ENCODE measurements around the gene KRTAP12-2. TPM values are rescaled to one million over a fixed set of nuclear protein-coding genes. Genes with fewer than 3 reads are reported as not detected.
"Not testable (repeated sequence)": the region's sequence is repeated elsewhere in the genome, so short reads cannot be mapped to it uniquely, and the experiment has no call there.

Gene KRTAP12-2
- polyA plus RNA-seq, 4 donors = not detected

DNA sequence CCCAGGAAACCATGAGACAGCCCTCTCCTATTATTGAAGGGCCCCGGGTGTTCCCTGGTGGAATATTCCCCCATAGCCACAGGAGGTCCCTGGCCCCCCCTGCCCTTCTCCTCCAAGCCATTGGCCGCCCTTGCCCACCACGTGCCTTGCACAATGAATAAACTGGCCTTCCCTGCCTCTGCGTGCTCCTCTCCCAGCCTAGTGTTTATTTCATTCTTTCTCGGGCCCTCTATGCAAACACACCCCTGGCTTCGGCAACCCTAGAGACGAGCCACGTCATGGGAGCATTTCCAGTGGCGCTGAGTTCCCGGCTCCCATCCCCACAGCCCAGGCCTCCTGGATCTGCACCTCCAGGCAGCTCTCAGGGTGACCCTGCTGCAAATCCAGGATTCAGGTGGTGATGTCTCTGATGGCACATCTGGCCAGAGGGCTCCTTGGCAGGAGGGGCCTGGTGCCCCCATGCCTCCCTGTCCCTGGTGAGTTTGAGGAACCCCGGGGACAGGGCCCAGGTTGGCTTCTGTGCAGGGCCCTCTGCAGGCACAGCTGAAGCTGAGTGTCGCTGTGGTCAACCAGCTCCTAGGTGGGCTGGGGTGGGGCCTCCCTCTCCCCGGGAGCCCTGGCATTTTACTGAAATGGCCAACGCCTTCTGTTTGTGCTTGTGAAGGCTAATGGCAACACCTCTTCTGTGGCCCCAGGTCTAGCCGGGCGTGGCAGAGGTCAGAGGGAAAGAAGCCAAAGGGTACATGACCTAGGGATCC lies 36.4 kb upstream of the KRTAP12-2 start:
- DNase-seq (ENCODE audit: low read depth in 4 of 4, low spot score in 2 of 4) = no peak

GRCh38 chr21:44702111-44702972 lies 35.6 kb upstream of the KRTAP12-2 start:
- no peak for DNase-seq (ENCODE audit: low read depth in 4 of 4, low spot score in 2 of 4)

- DNase-seq (ENCODE audit: low read depth in 4 of 4, low spot score in 2 of 4) = no peak
Observed at GRCh38 chr21:44701541-44701940, 34.8 kb upstream of the KRTAP12-2 start.

GRCh38 chr21:44701023-44701400 lies 34.3 kb upstream of the KRTAP12-2 start:
- DNase-seq (ENCODE audit: low read depth in 4 of 4, low spot score in 2 of 4) = no peak

GRCh38 chr21:44700101-44701022 lies 33.6 kb upstream of the KRTAP12-2 start:
- DNase-seq (ENCODE audit: low read depth in 4 of 4, low spot score in 2 of 4) = no peak

DNA sequence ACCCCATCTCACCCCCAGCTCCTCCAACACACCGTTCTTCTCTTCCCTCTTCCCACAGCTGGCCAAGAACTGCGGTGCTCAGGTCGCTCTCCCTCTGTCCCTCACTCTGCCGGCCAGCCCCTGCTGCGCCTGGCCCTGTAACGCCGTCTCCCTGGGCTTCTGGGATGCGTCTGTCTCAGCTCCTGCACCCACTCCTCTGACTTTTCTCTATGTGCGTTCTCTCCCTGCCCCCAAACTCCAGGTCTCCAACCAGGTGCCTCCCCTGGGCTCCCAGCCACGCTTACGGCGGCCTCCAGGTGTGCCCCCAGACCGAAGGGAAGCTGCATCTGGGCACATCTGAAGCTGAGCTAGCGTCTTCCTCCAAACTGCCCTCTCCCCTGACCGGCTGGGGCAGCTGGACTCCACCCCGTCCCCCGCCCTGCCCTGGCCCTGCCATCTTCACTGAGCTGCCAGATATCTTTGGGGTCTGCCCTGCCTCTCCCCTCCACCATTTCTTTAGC lies 32.8 kb upstream of the KRTAP12-2 start:
- no peak for DNase-seq (ENCODE audit: low read depth in 4 of 4, low spot score in 2 of 4)

DNA sequence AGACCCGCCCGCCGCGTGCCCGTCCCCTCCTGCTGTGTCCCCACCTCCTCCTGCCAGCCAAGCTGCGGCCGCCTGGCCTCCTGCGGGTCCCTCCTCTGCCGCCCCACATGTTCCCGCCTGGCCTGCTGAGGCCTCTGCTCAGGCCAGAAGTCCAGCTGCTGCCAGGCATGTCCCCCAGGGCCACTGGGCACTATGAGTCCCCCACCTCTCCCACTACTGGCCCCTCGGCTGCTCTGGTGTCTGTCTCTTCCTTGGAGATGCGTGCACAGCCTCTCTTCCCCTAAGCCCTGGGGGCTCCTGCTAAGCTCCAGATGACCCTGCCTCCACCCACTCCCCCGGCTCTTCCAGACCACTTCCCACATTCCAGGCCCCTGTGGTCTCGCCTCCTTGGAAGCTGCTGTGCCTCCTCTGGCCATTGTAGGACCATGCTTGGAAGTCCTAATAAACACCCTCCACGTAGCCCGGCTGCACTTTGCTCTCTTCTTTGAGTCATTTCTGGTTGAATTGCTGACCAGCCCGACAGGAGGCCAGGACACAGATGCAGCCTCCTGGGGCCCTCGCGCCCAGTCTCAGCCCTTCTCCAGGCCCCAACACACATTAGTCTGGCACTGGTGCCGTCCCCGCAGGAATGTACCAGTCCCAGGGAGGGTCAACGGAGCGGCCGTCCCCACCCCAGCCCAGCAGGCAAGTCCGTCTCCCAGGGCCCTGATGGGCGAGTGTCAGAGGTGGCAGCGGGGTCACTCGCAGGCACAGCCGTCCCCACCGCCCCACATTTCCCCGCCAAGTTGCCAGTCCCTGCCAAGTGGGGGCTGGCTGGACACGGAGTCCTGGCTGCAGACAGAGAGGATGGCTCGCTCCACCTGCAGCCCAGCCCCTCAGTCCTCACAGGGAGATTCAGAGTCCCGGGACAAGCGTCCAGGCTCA lies 31.3 kb upstream of the KRTAP12-2 start:
- no peak for DNase-seq (ENCODE audit: low read depth in 4 of 4, low spot score in 2 of 4)

- not testable (repeated sequence) for DNase-seq (ENCODE audit: low read depth in 4 of 4, low spot score in 2 of 4)
Observed at GRCh38 chr21:44697172-44697810, 30.6 kb upstream of the KRTAP12-2 start, which contains the start of gene KRTAP10-12. KRTAP10-12 (plus strand) TSS chr21:44697172; CDS start chr21:44697202, 30 bp downstream.

- no peak for DNase-seq (ENCODE audit: low read depth in 4 of 4, low spot score in 2 of 4)
Observed at GRCh38 chr21:44696572-44696971, 29.8 kb upstream of the KRTAP12-2 start.

DNA sequence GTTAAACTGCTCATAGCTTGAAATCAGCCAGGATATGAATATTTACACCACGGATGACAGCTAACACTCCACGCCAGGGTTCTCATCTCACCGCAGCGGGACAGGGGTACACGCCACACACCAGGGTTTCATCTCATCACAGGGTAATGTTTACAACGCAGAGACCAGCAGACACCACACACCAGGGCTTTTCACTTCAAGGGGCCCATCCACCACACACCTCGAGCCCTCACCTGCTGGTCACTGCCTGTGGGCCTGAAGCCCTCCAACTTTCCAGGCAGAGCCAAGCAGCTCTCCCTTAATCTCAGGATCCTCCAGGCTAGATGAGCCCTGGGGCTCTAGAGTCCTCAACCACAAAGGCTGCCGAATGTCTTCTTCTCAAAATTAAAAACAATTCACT lies 28.9 kb upstream of the KRTAP12-2 start:
- DNase-seq (ENCODE audit: low read depth in 4 of 4, low spot score in 2 of 4) = no peak

DNA sequence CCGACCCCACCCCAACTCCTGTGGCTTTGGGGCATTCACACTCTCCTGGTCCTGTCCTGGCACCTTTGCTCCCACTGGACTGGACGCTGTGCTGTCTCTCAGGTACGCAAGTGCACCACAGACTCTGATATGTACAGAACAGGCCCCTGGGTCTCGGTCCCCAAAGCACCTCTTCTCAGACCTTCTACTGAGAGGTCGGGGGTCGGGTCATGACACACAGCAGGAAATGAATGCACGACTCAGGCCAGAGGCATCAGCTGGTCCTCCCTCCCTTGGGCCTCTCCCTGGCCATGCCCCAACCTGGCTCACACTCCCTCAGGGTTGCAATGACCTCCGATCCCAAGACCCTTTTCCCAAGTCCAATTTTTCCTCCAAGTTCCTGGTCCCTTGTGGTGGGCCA lies 28.5 kb upstream of the KRTAP12-2 start:
- DNase-seq (ENCODE audit: low read depth in 4 of 4, low spot score in 2 of 4) = no peak

DNA sequence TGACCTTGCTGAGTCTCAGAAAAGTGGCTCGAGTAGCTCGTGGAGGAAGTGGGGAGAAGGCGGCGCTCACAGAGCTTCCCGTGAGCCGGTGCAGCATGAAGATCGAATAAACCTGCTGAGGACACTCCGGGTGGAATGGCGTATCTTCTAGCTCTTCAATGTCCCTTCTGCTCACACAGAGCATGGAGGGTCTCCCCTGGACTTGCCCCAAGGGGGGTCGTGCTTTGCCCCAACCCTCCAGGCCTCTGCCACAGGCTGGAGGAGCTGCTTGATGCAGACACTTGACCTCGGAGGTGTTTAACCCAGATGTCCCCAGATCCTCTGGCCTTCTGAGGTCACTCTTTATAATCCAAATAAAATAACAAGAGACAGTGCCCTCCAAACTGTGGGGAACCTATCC lies 28.0 kb upstream of the KRTAP12-2 start:
- no peak for DNase-seq (ENCODE audit: low read depth in 4 of 4, low spot score in 2 of 4)

DNA sequence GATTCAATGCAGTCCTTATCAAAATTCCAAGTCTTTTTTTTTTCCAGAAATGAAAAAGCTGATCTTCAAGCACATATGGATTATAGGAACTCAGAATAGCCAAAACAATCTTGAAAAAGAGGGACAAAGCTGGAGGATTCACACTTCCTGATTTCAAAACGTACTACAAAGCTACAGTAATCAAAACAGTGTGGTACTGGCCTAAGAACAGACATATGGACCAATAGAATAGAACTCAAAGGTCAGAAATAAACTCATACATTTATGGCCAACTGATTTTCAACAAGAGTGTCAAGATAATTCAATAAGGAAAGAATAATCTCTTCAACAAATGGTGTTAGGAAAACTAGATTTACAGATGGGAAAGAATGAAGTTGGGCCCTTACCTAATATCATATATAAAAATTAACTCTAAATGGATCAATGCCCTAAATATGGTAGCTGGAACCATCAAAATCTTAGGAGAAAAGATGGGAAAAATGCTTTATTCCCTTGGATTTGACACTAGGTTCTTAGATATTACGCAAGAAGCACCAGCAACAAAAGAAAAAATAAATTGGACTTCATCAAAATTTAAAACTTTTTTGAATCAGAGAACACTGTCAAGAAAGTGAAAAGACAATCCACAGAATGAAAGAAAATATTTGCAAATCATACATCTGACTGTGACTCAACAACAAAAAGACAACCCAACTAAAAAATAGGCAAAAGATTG lies 26.2 kb upstream of the KRTAP12-2 start:
- DNase-seq (ENCODE audit: low read depth in 4 of 4, low spot score in 2 of 4) = no peak

- DNase-seq (ENCODE audit: low read depth in 4 of 4, low spot score in 2 of 4) = no peak
Observed at GRCh38 chr21:44691686-44692085, 25.0 kb upstream of the KRTAP12-2 start.

GRCh38 chr21:44689740-44690139 lies 23.0 kb upstream of the KRTAP12-2 start:
- DNase-seq (ENCODE audit: low read depth in 4 of 4, low spot score in 2 of 4) = not testable (repeated sequence)

GRCh38 chr21:44687671-44688070 lies 20.9 kb upstream of the KRTAP12-2 start:
- DNase-seq (ENCODE audit: low read depth in 4 of 4, low spot score in 2 of 4) = no peak

- DNase-seq (ENCODE audit: low read depth in 4 of 4, low spot score in 2 of 4) = no peak
Observed at GRCh38 chr21:44686843-44687561, 20.3 kb upstream of the KRTAP12-2 start.

Measured in left renal cortex interstitium (tissue), 4 donors.